ENCODE data around the gene UNC5A. TPM values are rescaled to one million over a fixed set of nuclear protein-coding genes. Genes with fewer than 3 reads are reported as not detected.

Gene UNC5A
- total RNA-seq, 2 experiments from 2014 or later: not detected

DNA sequence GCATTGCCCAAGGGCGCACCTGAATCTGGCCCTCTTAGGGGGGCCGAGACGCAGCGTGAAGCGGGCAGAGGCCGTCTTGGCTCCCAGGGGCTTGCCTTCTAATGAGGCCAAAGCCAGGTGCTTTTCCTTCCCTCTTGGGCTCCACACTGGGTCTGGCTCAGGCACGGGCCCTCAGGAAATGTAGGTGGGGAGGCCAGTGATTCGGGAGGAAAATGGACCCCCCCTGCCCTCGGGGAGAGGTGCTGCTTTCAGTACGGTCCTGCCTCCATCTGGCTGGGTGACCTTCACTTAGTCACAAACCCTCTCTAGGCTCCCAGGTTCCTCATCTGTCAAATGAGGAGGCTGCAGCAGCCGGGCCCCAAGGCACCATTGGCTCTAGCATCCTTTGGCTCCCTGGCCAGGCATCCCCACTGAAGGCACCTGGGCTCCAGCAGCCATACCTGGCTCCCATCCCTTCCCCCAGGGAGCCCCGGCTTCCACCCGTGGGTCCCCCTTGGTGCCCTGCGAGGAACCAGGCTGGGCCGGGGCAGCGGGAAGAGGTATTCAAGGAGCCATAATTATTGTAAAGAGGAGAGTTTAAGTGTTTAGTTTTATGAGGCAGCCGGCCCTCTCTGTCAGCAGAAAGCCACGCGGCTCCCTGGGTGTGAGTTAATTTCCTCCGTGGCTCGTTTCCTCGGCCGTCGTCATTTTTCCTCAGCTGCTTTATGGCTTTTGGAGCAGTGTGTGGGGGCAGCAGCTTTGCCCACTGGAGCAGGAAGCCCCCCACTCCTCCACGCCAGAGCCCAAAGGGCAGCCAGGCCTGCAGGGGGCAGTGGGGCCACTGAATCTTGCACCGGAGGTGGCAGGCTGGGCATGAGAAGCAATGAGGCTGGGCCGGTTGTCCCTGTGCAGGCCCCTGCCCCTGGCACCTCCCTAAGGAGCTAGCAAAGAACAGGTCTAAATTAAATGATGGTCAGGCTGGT is 24.9 kb upstream of the UNC5A start:
- no peaks in the 10 kb centered on the region for H3K4me1 Mint-ChIP-seq (ENCODE audit: low read depth)
- CTCF ChIA-PET: no interaction called here
- H3K9me3 Mint-ChIP-seq: no peaks in the 10 kb centered on the region
- peaks cover 18% of the 10 kb centered on the region for H3K27me3 Mint-ChIP-seq (ENCODE audit: low read depth)
- DNase-seq: no peak
- intact Hi-C loops (cut with micrococcal nuclease): no loop called here
- H3K36me3 Mint-ChIP-seq (ENCODE audit: low read depth): no peaks in the 10 kb centered on the region
- no peak overlapping the region for H3K4me3 Mint-ChIP-seq
- H3K27ac Mint-ChIP-seq: no peak overlapping the region

DNA sequence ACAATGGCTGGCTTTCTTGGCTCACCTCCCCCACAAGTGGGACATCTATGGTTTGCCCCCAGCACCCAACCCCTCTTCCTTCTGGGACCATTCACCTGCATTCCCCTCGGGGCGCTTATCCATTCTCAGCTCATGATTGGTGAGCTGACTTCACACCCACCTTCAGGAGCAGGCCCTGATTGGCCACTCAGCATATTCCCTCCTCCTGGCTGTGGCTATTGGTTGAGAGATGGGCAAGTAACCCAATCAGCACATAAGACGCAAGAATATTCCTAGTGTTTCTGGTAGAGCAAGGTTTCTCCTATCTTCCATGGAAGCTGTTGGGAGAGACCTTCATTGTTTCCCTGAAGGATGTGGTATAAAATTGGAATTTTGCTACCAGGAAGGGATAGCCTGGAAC is 22.7 kb upstream of the UNC5A start:
- Mint-ChIP-seq H3K4me1 (ENCODE audit: low read depth) (no peaks in the 10 kb centered on the region), H3K9me3 (no peaks in the 10 kb centered on the region), H3K36me3 (ENCODE audit: low read depth) (no peaks in the 10 kb centered on the region), H3K4me3 (no peak overlapping the region), H3K27me3 (ENCODE audit: low read depth) (peaks cover 21% of the 10 kb centered on the region), H3K27ac (no peak overlapping the region)
- CTCF ChIA-PET: interaction anchor here (1.4 kb wide), 1 partner anchor 127 kb away, joined by 4 read pairs; no protein-coding TSS in a partner anchor
- intact Hi-C loops (cut with micrococcal nuclease): no loop called here
- no peak for DNase-seq

DNA sequence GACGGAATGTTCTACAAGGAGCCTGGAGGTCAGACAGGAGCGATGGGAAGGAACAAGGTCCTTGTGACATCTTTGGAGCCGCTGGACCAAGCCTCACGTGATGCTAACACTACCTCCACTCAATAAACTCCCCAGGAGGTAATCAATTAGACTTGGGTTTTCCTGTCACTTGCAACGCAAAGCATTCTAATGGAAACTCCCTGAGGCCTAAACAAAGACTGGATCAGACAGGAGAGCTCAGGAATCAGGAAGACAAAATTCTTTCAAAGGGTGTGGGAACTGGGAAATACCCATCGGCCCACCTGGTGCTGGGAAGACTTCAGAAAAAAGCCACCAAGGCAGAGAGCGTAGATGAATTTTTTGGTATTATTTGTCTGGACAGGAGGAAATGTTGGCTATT is 22.3 kb upstream of the UNC5A start:
- H3K4me1 Mint-ChIP-seq (ENCODE audit: low read depth): no peaks in the 10 kb centered on the region
- DNase-seq: no peak
- H3K27me3 Mint-ChIP-seq (ENCODE audit: low read depth): peaks cover 21% of the 10 kb centered on the region
- CTCF ChIA-PET: interaction anchor here (1.4 kb wide), 1 partner anchor 127 kb away, joined by 4 read pairs; no protein-coding TSS in a partner anchor
- H3K4me3 Mint-ChIP-seq: no peak overlapping the region
- intact Hi-C loops (cut with micrococcal nuclease): no loop called here
- no peak overlapping the region for H3K27ac Mint-ChIP-seq
- H3K36me3 Mint-ChIP-seq (ENCODE audit: low read depth): no peaks in the 10 kb centered on the region
- H3K9me3 Mint-ChIP-seq: no peaks in the 10 kb centered on the region

DNA sequence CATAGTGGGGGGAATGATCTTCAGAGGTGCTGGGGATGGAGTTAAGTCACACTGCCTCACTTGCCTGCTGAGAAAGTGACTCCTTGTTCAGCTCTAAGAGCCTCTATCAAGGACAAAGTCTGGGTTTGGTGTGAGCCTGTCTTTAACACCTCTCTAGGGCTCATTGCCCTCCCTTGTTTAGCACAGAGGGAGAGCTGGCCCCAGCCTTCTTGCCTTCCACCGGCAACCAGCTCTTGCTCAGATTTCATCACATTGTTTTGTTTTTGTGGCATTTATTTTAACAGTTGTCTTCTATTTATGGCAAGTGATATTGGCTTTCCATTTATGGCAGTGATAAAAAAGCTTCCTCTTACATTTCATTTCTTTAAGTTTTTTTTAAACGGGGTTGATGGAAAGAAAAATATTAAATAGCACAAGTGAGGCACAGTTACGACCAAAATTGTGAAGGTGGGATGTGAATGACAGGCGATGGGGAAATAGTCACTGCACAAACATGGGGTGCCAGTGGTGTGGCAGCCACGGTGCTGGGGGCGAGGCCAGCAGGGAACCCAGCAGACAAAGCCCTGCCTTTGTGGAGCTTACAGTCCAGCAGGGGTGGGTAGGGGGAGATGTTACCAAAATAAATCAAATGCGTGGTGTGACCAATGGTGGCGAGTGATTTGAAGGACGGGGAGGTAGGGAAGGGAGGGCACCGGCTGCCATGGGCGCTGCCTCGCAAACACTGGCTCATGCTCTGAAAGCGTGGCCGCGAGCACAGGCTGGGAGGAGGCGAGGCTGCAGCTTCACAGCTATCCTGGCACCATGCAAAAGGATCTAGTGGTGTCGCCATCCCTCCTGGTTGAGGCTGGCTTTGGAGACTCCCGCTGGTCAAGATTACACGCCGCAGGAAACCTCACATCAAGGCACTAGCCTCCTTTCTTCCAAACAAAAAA is 21.2 kb upstream of the UNC5A start:
- Mint-ChIP-seq H3K27me3 (ENCODE audit: low read depth) (peaks cover 23% of the 10 kb centered on the region), H3K4me3 (no peak overlapping the region), H3K36me3 (ENCODE audit: low read depth) (no peaks in the 10 kb centered on the region), H3K4me1 (ENCODE audit: low read depth) (no peaks in the 10 kb centered on the region), H3K27ac (no peak overlapping the region), H3K9me3 (no peaks in the 10 kb centered on the region)
- CTCF ChIA-PET: no interaction called here
- DNase-seq: no peak
- intact Hi-C loops (cut with micrococcal nuclease): no loop called here

DNA sequence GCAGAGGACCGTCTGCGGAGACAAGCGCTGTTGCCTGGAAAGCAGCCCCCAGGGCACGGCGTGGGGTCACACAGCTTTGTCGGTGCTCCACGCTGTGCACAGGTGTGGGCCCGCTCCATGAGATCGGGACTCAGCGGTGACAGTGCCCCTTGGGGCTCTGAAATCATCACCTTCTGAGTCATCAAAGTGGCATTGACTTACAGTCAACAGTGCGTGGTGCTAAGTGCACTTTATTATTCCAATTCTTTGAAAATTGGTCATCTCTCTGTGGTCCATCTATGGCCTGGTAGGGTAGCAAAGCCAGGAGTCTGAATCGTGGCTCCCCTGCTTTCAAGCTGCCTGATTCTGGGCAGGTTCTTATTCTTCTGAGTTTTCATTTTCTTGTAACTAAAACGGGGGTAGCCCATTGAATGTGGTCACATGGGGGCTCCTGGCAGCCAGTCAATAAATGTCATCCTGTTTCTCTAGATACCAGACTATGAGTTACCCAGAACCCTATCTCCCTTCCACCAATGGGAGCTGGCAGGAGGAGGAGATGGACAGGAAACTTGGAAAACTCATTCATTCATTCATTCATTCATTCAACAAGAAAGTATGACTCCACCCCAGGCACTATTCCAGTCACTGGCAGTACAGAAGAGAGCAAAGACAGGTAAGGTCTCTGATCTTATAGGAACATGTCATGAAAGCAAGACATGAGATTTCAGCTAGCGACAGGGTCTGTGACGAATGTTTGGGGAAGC is 20.3 kb upstream of the UNC5A start:
- Mint-ChIP-seq H3K4me1 (ENCODE audit: low read depth) (no peaks in the 10 kb centered on the region), H3K27me3 (ENCODE audit: low read depth) (peaks cover 27% of the 10 kb centered on the region), H3K36me3 (ENCODE audit: low read depth) (no peaks in the 10 kb centered on the region), H3K27ac (no peak overlapping the region), H3K4me3 (no peak overlapping the region), H3K9me3 (no peaks in the 10 kb centered on the region)
- intact Hi-C loops (cut with micrococcal nuclease): no loop called here
- CTCF ChIA-PET: no interaction called here
- DNase-seq: no peak

DNA sequence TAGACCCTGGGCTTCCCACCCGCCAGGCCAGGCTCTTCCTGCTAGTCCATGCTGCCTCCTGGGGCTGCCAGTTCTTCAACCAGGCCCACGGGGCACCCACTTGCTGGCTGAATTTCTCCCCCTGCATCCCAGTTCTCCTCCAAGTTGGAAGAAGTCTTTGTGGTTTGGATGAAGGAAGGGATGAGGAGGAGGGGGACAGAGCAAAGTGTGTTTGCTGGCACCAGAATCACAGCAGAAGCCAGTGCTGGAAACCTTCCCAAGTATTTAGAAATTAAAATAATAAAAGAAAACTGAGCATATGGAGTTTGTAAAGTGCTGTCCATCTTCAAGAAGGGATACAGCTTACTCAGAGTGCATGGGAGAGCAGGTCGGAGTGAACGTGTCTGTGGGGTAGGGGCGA is 19.4 kb upstream of the UNC5A start:
- no peak overlapping the region for H3K4me3 Mint-ChIP-seq
- no peaks in the 10 kb centered on the region for H3K9me3 Mint-ChIP-seq
- H3K36me3 Mint-ChIP-seq (ENCODE audit: low read depth): no peaks in the 10 kb centered on the region
- CTCF ChIA-PET: no interaction called here
- no peak for DNase-seq
- no peaks in the 10 kb centered on the region for H3K4me1 Mint-ChIP-seq (ENCODE audit: low read depth)
- H3K27me3 Mint-ChIP-seq (ENCODE audit: low read depth): peaks cover 33% of the 10 kb centered on the region
- intact Hi-C loops (cut with micrococcal nuclease): no loop called here
- H3K27ac Mint-ChIP-seq: no peak overlapping the region

DNA sequence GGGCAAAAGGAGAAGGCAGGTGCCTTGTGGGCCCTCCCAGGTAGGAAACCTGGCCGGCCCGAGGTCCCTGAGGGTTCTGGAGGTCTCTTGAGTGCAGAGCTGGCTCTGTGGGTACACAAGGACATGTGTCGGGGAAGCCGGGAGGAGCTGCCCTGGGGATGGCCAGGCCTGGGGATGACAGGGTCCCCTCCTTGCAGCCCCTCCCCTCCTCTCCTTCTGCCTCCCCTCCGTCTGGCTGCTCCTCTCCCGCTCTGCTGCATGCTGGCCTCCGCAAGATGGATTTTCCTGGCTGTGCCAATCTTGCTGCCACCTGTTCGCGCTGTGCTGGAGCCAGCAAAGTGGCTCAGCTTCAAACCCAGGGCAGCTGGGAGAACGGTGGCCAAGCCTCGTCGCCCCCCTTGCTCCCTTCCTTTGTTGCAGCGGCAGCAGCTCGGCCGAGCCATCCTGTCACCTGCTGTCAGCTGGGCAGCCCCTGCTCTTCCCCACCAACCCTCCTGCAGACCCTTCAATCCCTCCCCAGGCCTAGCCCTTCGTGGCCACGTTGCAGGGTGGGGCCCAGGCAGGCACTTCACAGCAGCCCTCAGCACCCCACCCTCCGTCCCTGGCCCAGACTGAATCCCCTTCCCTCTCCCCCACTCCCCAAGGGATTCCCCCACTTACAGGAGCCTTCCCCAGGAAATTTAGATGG is 17.6 kb upstream of the UNC5A start:
- no peak overlapping the region for H3K27ac Mint-ChIP-seq
- intact Hi-C loops (cut with micrococcal nuclease): no loop called here
- H3K4me1 Mint-ChIP-seq (ENCODE audit: low read depth): no peaks in the 10 kb centered on the region
- no peak overlapping the region for H3K4me3 Mint-ChIP-seq
- H3K27me3 Mint-ChIP-seq (ENCODE audit: low read depth): peaks cover 45% of the 10 kb centered on the region
- H3K9me3 Mint-ChIP-seq: no peaks in the 10 kb centered on the region
- CTCF ChIA-PET: interaction anchor here (0.5 kb wide), 1 partner anchor 273 kb away, joined by 4 read pairs; no protein-coding TSS in a partner anchor
- DNase-seq: no peak
- H3K36me3 Mint-ChIP-seq (ENCODE audit: low read depth): no peaks in the 10 kb centered on the region

DNA sequence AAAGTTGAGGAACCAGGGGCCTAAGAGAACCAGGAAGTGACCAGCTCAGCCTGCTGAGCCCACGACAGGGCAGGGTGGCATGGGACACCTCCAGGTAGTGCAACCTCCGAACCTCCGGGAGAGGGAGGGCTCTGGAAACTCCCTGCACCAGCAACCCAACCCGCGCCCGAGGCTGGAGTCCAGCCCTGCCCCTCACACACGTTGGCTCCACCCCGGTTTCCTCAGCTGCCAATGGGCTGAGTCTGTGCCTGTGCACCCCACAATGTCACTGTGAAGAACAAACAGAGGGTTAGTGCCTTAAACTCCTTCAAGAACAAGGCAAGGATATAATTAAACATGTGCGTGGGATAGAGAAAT is 17.0 kb upstream of the UNC5A start:
- no peak for DNase-seq
- intact Hi-C loops (cut with micrococcal nuclease): no loop called here
- no peaks in the 10 kb centered on the region for H3K4me1 Mint-ChIP-seq (ENCODE audit: low read depth)
- CTCF ChIA-PET: no interaction called here
- no peaks in the 10 kb centered on the region for H3K36me3 Mint-ChIP-seq (ENCODE audit: low read depth)
- no peak overlapping the region for H3K4me3 Mint-ChIP-seq
- peaks cover 41% of the 10 kb centered on the region for H3K27me3 Mint-ChIP-seq (ENCODE audit: low read depth)
- no peaks in the 10 kb centered on the region for H3K9me3 Mint-ChIP-seq
- H3K27ac Mint-ChIP-seq: no peak overlapping the region

DNA sequence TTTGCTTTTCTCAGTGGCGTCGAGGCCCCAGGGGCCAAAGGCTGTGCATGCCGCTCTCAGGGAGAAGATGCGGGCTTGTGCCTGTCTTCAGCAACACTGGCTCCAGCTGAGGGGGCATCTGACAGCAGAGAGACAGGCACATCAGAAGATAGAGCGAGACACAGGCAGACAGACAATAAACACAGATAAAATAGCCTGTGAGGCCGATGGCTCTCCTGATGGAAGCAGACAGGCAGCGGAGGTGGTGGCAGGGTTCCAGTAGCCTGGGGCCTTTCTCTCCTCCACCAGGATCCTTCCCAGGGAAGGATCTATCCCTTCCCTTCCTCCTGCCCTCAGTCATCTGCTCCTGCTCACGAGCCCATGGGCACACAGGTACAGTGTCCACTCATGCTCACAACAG is 16.6 kb upstream of the UNC5A start:
- Mint-ChIP-seq H3K36me3 (ENCODE audit: low read depth) (no peaks in the 10 kb centered on the region), H3K27ac (no peak overlapping the region), H3K4me1 (ENCODE audit: low read depth) (no peaks in the 10 kb centered on the region), H3K27me3 (ENCODE audit: low read depth) (peaks cover 41% of the 10 kb centered on the region), H3K9me3 (no peaks in the 10 kb centered on the region), H3K4me3 (no peak overlapping the region)
- intact Hi-C loops (cut with micrococcal nuclease): no loop called here
- no peak for DNase-seq
- CTCF ChIA-PET: no interaction called here

DNA sequence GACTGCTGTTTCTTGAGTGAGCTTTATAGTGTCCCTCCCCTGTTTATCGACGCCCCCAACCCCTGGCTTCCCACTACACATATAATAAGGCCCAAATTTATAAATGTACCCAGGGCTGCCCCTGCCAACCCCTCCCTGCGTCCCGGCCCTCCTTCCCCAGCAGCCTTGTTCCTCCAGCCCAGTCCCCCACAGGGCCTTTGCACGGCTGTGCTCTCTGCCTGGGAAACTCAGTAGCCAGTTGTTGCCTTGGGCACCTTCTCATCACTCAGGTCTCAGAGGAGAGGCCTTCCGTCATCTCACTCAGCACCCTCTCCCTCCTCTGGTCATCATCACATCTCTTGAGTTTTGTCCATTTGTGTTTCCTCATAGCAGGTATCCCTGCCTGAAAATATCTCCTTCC is 15.8 kb upstream of the UNC5A start:
- H3K27ac Mint-ChIP-seq: no peak overlapping the region
- DNase-seq: no peak
- H3K4me3 Mint-ChIP-seq: no peak overlapping the region
- H3K36me3 Mint-ChIP-seq (ENCODE audit: low read depth): no peaks in the 10 kb centered on the region
- H3K4me1 Mint-ChIP-seq (ENCODE audit: low read depth): no peaks in the 10 kb centered on the region
- peaks cover 37% of the 10 kb centered on the region for H3K27me3 Mint-ChIP-seq (ENCODE audit: low read depth)
- intact Hi-C loops (cut with micrococcal nuclease): no loop called here
- no peaks in the 10 kb centered on the region for H3K9me3 Mint-ChIP-seq
- CTCF ChIA-PET: no interaction called here

DNA sequence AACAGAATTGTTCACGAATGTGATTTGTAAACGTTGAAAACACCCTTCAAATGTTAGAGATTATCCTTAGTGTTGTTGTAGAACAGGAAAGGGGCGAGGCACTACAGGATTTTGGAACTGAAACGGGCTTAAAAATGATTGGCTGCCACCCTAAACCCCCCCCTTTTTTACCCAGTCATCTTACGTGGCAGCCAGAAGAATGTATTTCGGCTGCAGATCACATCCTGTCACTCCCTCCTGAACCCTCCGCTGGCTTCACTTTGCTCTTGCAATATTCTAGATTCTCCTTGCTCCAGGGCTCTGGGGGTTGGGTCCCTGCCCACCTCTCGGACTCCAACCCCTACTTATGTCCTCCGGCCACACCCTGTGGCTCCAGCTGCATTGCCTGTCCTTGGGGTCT is 13.9 kb upstream of the UNC5A start:
- DNase-seq: no peak
- CTCF ChIA-PET: no interaction called here

DNA sequence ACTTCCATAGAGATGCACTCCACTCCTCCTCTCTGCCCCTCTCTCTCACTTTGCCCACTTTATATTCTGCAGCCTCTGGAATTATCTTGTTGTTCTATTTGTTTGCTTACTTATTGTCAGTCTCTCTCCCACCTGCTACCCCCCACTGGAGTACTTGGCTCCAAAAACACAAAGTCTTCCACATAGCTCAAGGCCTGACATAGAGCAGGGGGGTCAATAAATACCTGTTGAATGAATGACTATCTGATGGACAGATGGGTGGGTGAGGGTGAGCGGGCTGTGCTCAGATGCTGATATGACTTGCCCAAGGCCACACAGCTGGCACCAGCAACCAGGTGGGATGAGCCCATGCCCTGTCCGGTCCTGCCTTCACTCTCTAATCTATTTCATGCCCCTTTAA is 13.4 kb upstream of the UNC5A start:
- no peak overlapping the region for H3K27ac Mint-ChIP-seq
- no peaks in the 10 kb centered on the region for H3K4me1 Mint-ChIP-seq (ENCODE audit: low read depth)
- intact Hi-C loops (cut with micrococcal nuclease): no loop called here
- H3K9me3 Mint-ChIP-seq: no peaks in the 10 kb centered on the region
- peaks cover 31% of the 10 kb centered on the region for H3K27me3 Mint-ChIP-seq (ENCODE audit: low read depth)
- CTCF ChIA-PET: interaction anchor here (1.6 kb wide), 1 partner anchor 136 kb away, joined by 6 read pairs; no protein-coding TSS in a partner anchor
- H3K36me3 Mint-ChIP-seq (ENCODE audit: low read depth): no peaks in the 10 kb centered on the region
- no peak for DNase-seq
- H3K4me3 Mint-ChIP-seq: no peak overlapping the region

More for the DNA sequence above, 13.9 kb upstream of the UNC5A start:
- intact Hi-C loops (cut with micrococcal nuclease): no loop called here
- no peaks in the 10 kb centered on the region for H3K4me1 Mint-ChIP-seq (ENCODE audit: low read depth)
- H3K27ac Mint-ChIP-seq: no peak overlapping the region
- H3K4me3 Mint-ChIP-seq: no peak overlapping the region
- peaks cover 33% of the 10 kb centered on the region for H3K27me3 Mint-ChIP-seq (ENCODE audit: low read depth)
- H3K36me3 Mint-ChIP-seq (ENCODE audit: low read depth): no peaks in the 10 kb centered on the region
- H3K9me3 Mint-ChIP-seq: no peaks in the 10 kb centered on the region
